ENCODE data around the gene OR2S2.

DNA sequence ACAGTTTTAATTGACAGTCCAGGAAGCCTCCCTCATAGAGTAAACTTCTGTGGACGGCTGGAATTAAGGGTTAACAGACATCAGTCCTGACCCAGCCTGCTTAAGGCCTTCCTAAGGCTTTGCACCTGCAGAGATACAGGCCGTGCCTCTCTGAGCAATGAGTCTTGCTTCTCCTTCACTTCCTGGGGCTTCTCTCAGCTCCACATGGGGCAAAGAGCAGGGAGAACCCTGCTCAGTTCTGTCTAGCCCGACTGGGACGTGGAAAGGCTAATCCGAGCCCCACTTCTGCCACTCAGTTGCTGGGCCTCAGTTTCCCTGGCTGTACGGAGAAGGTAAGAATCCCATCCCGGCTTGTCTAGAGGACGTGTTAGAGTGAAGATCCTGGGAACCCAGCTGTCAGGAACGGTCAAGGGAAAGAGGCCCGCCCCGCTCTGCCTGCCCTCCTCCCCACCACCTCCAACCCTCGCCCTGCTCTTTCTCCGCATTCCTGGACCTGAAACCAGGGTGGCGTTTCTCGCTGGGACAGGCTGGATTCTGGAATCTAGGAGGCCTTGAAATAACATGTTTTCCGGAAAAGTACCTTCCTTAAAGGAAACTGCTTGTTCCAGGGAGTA lies 42.2 kb downstream of the OR2S2 start:
- TF ChIP-seq CTCF (IDR thresholded peaks at IDR 0.05 in 4 of 5, conservative IDR thresholded peaks at IDR 0.05 in 1 of 5) (no peak), POLR2A (IDR thresholded peaks at IDR 0.05) (no peak)

Data from gastrocnemius medialis (tissue), 4 donors.